Stimulated activated CD8-positive, alpha-beta memory T cell treated with anti-CD3 and anti-CD28 coated beads, Interleukin-15, amount 100 ng/mL, for 1 hour (primary cell): ENCODE data around the gene ARHGEF28.

Experiments
- DNase-seq: peaks from one replicate; pipeline ENCODE4 v3.0.0-alpha.2; 2020; ENCODE audit warnings: low read depth

The ARHGEF28 gene

GRCh38 chr5:73962801-73963425, 336.9 kb downstream of the ARHGEF28 start:
- no peak for DNase-seq

- DNase-seq: no peak
These were observed 338.4 kb downstream of the ARHGEF28 start for GRCh38 chr5:73964352-73964865.

DNA sequence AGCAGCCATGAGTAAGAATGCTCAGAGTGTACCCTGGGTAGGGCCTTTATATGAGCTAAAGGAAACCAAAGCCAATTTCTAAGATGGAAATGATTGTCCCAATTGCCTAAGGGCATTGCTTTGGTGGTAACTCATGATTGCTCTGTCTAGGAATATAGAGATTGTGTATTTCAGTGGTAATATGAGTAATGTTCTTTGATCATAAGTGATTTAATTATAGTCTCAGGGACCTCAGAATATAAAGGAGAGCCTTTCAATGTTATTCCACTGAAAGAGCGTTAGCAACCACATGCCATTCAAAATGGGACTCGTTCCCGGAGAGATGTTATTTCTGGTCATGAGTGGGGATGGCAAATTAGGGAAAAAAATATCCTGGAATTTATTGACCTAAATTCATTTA, 340.5 kb downstream of the ARHGEF28 start:
- no peak for DNase-seq

DNA sequence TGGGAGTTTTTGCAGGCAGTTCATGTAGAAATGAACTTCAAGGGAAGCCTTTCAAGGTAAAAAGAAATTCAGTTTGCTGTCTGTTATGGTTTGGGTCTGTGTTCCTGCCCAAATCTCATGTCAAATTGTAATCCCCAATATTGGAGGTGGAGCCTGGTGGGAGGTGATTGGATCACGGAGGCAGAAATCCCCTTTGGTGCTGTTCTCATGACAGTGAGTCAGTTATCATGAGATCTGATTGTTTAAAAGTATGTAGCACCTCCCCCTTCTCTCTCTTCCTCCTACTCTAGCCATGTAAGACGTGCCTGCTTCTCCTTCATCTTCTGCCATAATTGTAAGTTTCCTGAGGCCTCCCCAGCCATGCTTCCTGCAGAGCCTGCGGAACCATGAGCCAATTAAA, 341.4 kb downstream of the ARHGEF28 start:
- DNase-seq: no peak

- DNase-seq: no peak
These were observed 342.2 kb downstream of the ARHGEF28 start for GRCh38 chr5:73968246-73968645.

DNA sequence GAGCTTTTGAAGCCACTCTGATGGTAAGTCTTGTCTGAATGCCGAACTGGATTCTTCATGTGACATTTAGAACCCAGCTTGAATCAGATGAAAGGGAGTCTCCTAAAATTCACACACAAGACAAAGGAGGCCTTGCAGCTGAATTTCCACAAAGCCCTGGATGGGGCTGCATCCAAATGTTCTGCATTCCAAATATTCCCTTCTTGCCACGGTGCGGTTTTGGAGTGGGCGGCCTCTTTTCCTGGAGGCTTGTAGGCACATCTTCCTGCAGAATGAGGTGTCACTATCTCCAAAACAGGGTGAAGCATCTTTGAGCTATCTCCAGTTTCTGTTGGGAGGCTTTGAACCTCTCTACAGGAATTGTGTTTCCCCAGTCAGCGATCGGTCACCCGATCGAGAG, 342.7 kb downstream of the ARHGEF28 start:
- no peak for DNase-seq

DNA sequence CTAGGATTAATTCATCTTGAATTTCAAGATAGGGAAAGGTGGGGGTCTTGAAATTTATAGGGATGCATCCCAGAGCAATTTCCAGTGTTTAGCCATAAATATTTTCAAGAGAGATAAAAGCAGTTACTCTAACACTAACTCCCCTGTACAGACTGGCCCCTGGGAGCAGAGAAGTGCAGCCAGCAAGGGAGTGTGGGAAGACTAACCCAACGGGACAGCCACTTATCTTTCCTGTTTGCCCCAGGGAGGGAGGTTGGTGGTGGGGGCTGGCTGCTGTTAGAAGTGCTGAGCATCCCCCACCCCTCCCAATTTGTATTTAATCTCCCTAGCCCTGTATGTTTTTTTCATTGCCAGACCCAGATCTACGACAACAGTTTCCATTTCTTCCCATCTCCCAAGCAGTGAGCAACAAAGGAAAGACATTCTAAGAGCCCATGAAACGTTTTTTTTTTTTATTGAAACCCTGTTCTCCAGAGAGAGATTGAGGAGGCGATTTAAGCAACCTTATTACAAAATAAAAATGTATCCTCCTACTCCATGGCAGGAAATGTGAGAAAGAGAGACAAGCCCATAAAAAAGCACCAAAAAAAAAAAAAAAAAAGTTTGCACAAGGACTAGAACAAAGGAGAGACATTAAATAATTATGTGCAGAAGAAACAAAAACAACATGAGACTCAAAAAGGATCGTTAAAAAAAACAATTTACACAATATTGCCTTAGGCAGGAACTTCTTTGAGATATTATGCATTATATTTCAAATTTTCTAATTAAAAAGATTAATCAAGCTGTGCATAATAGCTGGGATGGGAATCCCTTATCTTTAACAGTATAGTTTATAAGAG, 343.4 kb downstream of the ARHGEF28 start:
- DNase-seq: no peak

GRCh38 chr5:73971326-73971725, 345.3 kb downstream of the ARHGEF28 start:
- no peak for DNase-seq

GRCh38 chr5:73973135-73973534, 347.1 kb downstream of the ARHGEF28 start:
- DNase-seq: no peak

GRCh38 chr5:73974871-73975360, 348.9 kb downstream of the ARHGEF28 start:
- no peak for DNase-seq

DNA sequence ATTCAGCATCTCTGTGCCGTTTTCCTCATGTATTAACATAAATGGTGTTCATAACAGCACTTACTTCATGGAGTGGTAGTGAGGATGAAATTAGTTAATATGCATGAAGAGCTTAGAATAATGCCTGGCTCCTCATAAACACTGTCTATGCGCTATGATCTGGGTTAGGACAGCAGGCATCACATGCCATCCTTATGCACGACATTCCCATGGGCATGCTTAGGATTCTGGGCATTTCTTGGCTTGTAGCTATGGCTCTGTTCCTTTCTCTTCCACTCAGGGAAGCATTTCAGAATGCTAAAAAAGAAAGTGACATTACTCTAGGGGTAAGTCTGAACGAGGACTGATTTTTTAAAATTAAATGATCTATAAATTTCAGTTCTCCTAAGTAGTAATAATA, 349.8 kb downstream of the ARHGEF28 start:
- DNase-seq: no peak

DNA sequence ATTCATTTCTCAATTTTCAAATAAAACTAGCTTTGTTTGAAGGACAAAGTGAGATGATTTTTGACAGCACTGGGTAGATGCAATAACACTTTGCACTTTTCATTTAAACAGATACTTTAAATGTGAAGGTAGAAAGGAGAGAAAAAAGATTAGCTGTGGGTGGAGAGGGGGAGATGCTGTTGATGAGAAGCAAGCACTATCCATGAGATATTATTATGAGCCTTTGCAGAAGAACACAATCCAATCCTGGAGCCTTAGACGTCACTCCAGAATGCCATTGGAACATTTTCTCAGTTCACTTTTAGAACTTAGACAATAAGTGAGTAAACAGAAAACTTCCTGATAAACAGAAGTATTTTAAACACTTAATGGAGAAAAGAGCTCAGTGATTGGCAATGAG, 351.1 kb downstream of the ARHGEF28 start:
- DNase-seq: no peak

DNA sequence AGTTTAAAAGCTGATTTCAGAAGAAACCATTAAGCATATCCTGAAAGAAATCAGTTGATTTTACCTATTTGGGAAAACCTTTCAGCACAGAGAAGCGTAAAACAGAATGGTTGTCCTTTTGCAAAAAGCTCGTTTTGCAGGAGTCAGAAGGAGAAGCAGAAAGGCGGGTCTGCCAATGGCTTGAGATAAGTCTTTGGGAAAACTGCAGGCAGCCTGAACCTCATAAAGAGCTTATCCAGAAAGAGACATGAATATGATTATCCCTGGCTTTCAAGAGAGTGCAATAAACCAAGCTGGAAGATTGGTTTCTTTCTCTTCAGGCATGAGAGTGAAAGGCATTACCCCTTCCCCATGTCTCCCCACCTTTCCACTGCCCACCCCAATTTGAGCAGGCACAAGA, 353.3 kb downstream of the ARHGEF28 start:
- DNase-seq: no peak

DNA sequence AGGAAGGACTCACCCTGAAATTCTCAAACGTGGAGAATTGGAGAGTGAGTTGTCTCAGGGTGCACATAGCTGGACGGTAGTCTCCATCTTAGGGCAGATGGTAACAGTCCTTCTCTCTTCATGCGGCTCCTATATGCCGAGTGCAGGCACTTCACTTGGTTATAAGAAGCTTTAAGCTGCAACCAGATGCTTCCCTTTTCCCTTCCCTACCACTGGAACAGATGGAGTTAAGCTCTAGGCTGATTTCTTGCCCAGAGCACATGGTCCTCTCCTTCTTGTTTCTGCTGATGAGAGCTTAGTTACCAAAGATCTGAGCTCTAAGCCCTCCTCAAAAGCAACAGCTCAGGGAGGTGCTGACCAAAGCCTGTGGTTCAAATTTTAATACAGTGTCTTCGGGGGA, 355.7 kb downstream of the ARHGEF28 start:
- no peak for DNase-seq

GRCh38 chr5:73983644-73984043, 357.6 kb downstream of the ARHGEF28 start:
- DNase-seq: no peak

DNA sequence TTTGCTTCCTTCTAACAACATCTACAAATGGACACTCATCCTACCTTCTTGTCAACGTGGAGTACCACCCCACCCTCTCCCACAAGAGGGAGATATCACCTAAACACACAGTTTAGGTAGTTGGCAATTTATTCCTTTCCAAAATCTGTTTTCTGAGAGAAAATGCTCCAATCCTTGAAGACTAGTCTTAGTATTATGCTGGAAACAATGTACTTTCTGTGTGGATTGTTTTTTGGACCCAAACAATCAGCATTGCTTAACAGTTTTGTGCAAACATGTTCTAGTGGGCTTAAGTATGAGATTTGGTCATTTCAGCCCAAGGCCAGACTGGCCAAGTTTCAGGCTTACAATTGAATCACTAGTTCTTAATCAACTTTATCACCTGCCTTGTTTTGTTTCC, 359.1 kb downstream of the ARHGEF28 start:
- DNase-seq: no peak

DNA sequence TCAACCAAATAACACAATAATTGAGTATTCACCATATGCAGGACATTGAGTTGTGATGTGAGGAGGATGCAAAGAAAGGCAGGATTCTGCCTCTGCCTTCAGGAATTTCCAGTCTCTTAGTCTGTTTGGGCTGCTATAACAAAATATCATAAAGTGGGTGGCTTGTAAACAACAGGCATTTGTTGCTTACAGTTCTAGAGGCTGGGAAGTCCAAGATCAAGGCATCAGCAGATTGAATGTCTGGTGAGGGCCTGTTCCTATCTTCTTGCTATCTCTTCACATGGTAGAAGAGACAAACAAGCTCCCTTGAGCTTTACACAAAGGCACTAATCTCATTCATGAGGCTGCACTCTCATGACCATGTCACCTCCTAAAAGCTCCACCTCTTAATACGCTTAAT, 360.7 kb downstream of the ARHGEF28 start:
- no peak for DNase-seq

GRCh38 chr5:73987915-73988314, 361.9 kb downstream of the ARHGEF28 start:
- no peak for DNase-seq

- no peak for DNase-seq
These were observed 364.0 kb downstream of the ARHGEF28 start for GRCh38 chr5:73989956-73990355.
